Left lung (tissue), 10 donors: Measurements from ENCODE around the gene GNB4. TPM values are rescaled to one million over a fixed set of nuclear protein-coding genes. Genes with fewer than 3 reads are reported as not detected.
A peak's percentile ranks its signal among the peaks of the same experiment; 100 is the strongest.

Experiments
- ATAC-seq: fragments of 200-7000 bp; cut with Tn5 transposase; one replicate; pipeline ENCODE4 v1.9.1; 2020; ENCODE audit warnings: moderate library complexity
- DNase-seq, 4 donors: peaks; one replicate each; pipeline ENCODE4 v3.0.0-alpha.2; 2013 to 2020
- H3K27ac ChIP-seq, 2 donors: fragments of 200-600 bp; sonication (generic) in 1 of 2; one replicate each; pipeline versions ENCODE4 v1.5.0 to v1.8.0; 2020 to 2021
- H3K27me3 ChIP-seq, 2 donors: fragments of 200-600 bp; sonication (generic) in 1 of 2; one replicate each; pipeline versions ENCODE4 v1.5.0 to v1.8.0; 2020 to 2021
- H3K36me3 ChIP-seq, 2 donors: fragments of 200-600 bp; sonication (generic) in 1 of 2; one replicate each; pipeline versions ENCODE4 v1.5.0 to v1.8.0; 2020 to 2021
- H3K4me1 ChIP-seq, 2 donors: fragments of 200-600 bp; one replicate each; pipeline ENCODE4 v1.8.0; 2021
- H3K4me3 ChIP-seq, 2 donors: fragments of 200-600 bp; sonication (generic) in 1 of 2; one replicate each; pipeline versions ENCODE4 v1.5.0 to v1.8.0; 2020 to 2021; ENCODE audit warnings: mild to moderate bottlenecking in 1 of 2
- H3K9me3 ChIP-seq, 2 donors: fragments of 200-600 bp; sonication (generic) in 1 of 2; one replicate each; pipeline versions ENCODE4 v1.5.0 to v1.8.0; 2020 to 2021
- CTCF ChIP-seq, 2 donors: fragments of 200-600 bp; sonication (generic) in 1 of 2; IDR thresholded peaks; one replicate each; pipeline versions ENCODE4 v1.5.0 to v1.8.0; 2021; ENCODE audit warnings: antibody characterized with exemption in 2 of 2
- intact Hi-C, 2 donors: fragments of 100-400 bp; cut with DNase I; formaldehyde crosslinking; loops; one replicate each; pipeline versions ENCODE4 v1.11.2 to v1.14.2; 2022
- polyA plus RNA-seq, 6 donors: library from polyadenylated mRNA; unstranded; fragments of 120-200 nt; gene quantifications; one replicate each; pipeline ENCODE4 v1.2.1, GENCODE V29; 2013; ENCODE audit not compliant: insufficient read length in 6 of 6
- total RNA-seq, 2 donors: library from RNA; stranded (reverse); fragmentation: NEBNext Ultra II Directional; extraction: Animal tissue kit (Norgen Biotek cat#: 25700); gene quantifications; one replicate each; pipeline ENCODE4 v1.2.1, GENCODE V29; 2021
- donor health status: DM: no; HTN: yes; CAD: no.
- donor health status: DM: no; HTN: no; CAD: no.

GNB4 gene
- total and polyA plus RNA-seq, 8 donors, result 40.1 to 53.0 (median 48.2) TPM

GRCh38 chr3:179449636-179450035 lies 1.6 kb downstream of the GNB4 start:
- TF ChIP-seq CTCF (IDR thresholded peaks at IDR 0.05), result no peak
- peak in 1 of 4 donors; percentile 12 for DNase-seq
- intact Hi-C loops, result no loop called here

DNA sequence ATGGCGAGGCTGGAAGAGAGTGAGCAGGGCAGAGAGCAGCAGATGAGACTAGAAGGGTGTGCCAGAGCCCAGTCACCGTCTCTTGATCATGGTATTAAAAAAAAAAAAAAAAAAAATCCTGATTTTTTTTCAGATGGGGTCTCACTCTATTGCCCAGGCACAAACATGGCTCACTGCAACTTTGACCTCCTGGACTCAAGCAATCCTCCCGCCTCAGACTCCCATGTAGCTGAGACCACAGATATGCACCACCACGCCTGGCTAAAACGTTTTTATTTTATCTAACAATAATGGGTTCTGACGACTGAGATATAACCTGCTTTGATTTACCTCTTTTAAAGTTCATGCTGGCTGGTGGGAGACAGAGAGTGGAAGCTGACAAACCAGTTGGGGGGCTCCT lies 4.0 kb downstream of the GNB4 start:
- no peak overlapping the region for H3K4me3 ChIP-seq
- DNase-seq (no peak), ATAC-seq (no peak)
- H3K9me3 ChIP-seq, result no peaks in the 10 kb centered on the region
- no peak for TF ChIP-seq CTCF (IDR thresholded peaks at IDR 0.05)
- no peaks in the 10 kb centered on the region for H3K36me3 ChIP-seq
- H3K27ac ChIP-seq, result no peak overlapping the region
- intact Hi-C loops, result no loop called here
- H3K4me1 ChIP-seq, result peaks cover 12 to 50% of the 10 kb centered on the region in 2 donors
- no peaks in the 10 kb centered on the region for H3K27me3 ChIP-seq

More at GRCh38 chr3:179449636-179450035, 1.6 kb downstream of the GNB4 start:
- Histone ChIP-seq H3K9me3 (no peaks in the 10 kb centered on the region), H3K27ac (peak overlapping the region; percentile 96 to 98), H3K4me3 (peak overlapping the region; percentile 56 to 82), H3K4me1 (peaks cover 13 to 54% of the 10 kb centered on the region in 2 donors), H3K36me3 (no peaks in the 10 kb centered on the region), H3K27me3 (no peaks in the 10 kb centered on the region)
- ATAC-seq, result no peak

DNA sequence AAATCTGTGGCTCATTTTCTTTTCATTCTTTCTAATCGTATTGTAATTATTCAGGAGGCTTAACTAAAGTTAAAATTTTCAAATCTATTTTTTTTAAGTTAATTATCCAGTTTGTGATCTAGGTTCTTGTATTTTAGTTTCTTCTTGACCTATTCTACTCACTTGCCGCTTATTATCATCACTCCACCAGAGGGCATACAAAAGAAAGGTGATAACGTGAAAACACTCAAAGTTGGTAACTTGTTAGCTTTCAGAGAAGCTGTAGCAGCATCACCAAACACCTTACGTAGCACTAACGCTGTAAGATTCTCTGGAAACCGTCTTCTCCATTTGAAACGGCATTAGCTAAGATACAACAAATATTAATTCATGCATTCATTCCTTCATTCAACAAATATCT lies 4.8 kb downstream of the GNB4 start:
- intact Hi-C loops, result no loop called here
- ATAC-seq (no peak), DNase-seq (no peak)
- H3K4me3 ChIP-seq, result no peak overlapping the region
- H3K4me1 ChIP-seq, result peaks cover 6 to 43% of the 10 kb centered on the region in 2 donors
- H3K36me3 ChIP-seq, result no peaks in the 10 kb centered on the region
- H3K27ac ChIP-seq, result no peak overlapping the region
- no peak for TF ChIP-seq CTCF (IDR thresholded peaks at IDR 0.05)
- no peaks in the 10 kb centered on the region for H3K27me3 ChIP-seq
- H3K9me3 ChIP-seq, result no peaks in the 10 kb centered on the region

DNA sequence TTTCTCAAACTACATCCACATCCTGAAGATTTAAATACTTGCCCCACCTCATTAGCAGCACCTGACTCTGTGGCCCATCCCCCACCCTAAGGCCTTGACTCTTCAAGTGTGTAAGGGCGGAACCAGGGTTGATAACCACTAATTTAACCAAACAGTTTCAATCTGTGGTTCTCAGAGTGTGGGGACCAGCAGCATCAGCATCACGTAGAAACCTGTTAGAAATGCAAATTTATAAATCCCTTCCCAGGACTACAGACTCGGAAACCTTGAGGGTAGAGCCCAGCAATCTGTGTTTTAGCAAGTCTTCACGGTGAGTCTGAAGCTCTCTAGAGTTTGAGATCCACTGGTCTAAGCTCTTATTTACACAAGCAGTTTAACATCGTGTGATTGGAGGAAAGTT lies 12.4 kb downstream of the GNB4 start:
- TF ChIP-seq CTCF (IDR thresholded peaks at IDR 0.05), result no peak
- Histone ChIP-seq H3K4me3 (no peak overlapping the region), H3K4me1 (peaks cover 0 to 47% of the 10 kb centered on the region in 2 donors), H3K27ac (peak overlapping the region in 1 of 2 donors; percentile 55), H3K36me3 (no peaks in the 10 kb centered on the region), H3K9me3 (no peaks in the 10 kb centered on the region), H3K27me3 (no peaks in the 10 kb centered on the region)
- ATAC-seq (no peak), DNase-seq (no peak)
- intact Hi-C loops, result no loop called here

DNA sequence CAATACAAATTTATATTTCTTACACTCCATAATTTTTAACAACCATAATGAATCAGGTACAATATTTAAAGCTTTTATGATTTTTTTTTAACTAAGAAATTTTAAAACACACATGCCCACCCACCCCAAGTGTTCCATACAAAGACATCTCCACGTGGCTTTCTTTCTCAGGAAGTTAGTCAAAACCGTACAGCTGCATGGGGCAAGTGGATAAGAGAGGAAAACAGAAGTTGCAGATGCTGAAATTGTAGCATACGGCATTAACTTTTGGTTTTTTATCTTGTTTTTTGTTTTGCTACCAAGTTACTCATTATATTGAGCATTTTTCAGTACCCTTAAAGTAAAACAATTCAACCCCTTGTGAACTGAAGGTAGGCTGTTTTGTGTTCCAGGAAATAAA lies 14.8 kb downstream of the GNB4 start:
- H3K9me3 ChIP-seq, result no peaks in the 10 kb centered on the region
- no peak for ATAC-seq
- no peak for DNase-seq
- no peak overlapping the region for H3K4me3 ChIP-seq
- H3K27ac ChIP-seq, result peak overlapping the region in 1 of 2 donors; percentile 58
- intact Hi-C loops, result no loop called here
- peaks cover 0 to 67% of the 10 kb centered on the region in 2 donors for H3K4me1 ChIP-seq
- no peaks in the 10 kb centered on the region for H3K27me3 ChIP-seq
- TF ChIP-seq CTCF (IDR thresholded peaks at IDR 0.05), result no peak
- H3K36me3 ChIP-seq, result no peaks in the 10 kb centered on the region
